ENCODE measurements around the gene WFDC8.
"Not testable (repeated sequence)": the region's sequence is repeated elsewhere in the genome, so short reads cannot be mapped to it uniquely, and the experiment has no call there.

The WFDC8 gene

GRCh38 chr20:45592574-45593189 lies 13.6 kb upstream of the WFDC8 start:
- Histone ChIP-seq H3K4me3 (no peak overlapping the region), H3K9ac (ENCODE audit: insufficient read length) (no peak overlapping the region), H3K36me3 (ENCODE audit: insufficient read depth, low read length) (no peaks in the 10 kb centered on the region), H3K27ac (no peak overlapping the region), H3K9me3 (ENCODE audit: low read depth, low read length) (no peaks in the 10 kb centered on the region)
- peak; percentile 20 for DNase-seq (ENCODE audit: low read depth, low spot score)
- no peak for TF ChIP-seq FOXP2 (optimal IDR thresholded peaks at IDR 0.05; ENCODE audit: control extremely low read depth, extremely low read length, insufficient read depth)
- TF ChIP-seq POLR2AphosphoS5 (IDR thresholded peaks at IDR 0.05; ENCODE audit: borderline replicate concordance, low read depth, low read length): no peak
- TF ChIP-seq EZH2 (IDR thresholded peaks at IDR 0.05): no peak

- Histone ChIP-seq H3K36me3 (ENCODE audit: insufficient read depth, low read length) (no peaks in the 10 kb centered on the region), H3K9ac (ENCODE audit: insufficient read length) (no peak overlapping the region), H3K9me3 (ENCODE audit: low read depth, low read length) (no peaks in the 10 kb centered on the region), H3K27ac (no peak overlapping the region), H3K4me3 (no peak overlapping the region)
- no peak for DNase-seq (ENCODE audit: low read depth, low spot score)
- TF ChIP-seq EZH2 (IDR thresholded peaks at IDR 0.05): no peak
- no peak for TF ChIP-seq FOXP2 (optimal IDR thresholded peaks at IDR 0.05; ENCODE audit: control extremely low read depth, extremely low read length, insufficient read depth)
- TF ChIP-seq POLR2AphosphoS5 (IDR thresholded peaks at IDR 0.05; ENCODE audit: borderline replicate concordance, low read depth, low read length): no peak
These were observed 10.6 kb upstream of the WFDC8 start for GRCh38 chr20:45589725-45590124.

- no peaks in the 10 kb centered on the region for H3K36me3 ChIP-seq (ENCODE audit: insufficient read depth, low read length)
- no peak overlapping the region for H3K27ac ChIP-seq
- no peaks in the 10 kb centered on the region for H3K9me3 ChIP-seq (ENCODE audit: low read depth, low read length)
These were observed 9.7 kb upstream of the WFDC8 start for GRCh38 chr20:45588800-45589199.

GRCh38 chr20:45585986-45586385 lies 6.9 kb upstream of the WFDC8 start:
- not testable (repeated sequence) for H3K36me3 ChIP-seq (ENCODE audit: insufficient read depth, low read length); H3K9me3 ChIP-seq (ENCODE audit: low read depth, low read length); DNase-seq (ENCODE audit: low read depth, low spot score); H3K27ac ChIP-seq; H3K4me3 ChIP-seq; H3K9ac ChIP-seq (ENCODE audit: insufficient read length)

More at GRCh38 chr20:45588800-45589199, 9.7 kb upstream of the WFDC8 start:
- no peak for DNase-seq (ENCODE audit: low read depth, low spot score)
- H3K9ac ChIP-seq (ENCODE audit: insufficient read length): no peak overlapping the region
- TF ChIP-seq EZH2 (IDR thresholded peaks at IDR 0.05) (no peak), FOXP2 (optimal IDR thresholded peaks at IDR 0.05; ENCODE audit: control extremely low read depth, extremely low read length, insufficient read depth) (no peak), POLR2AphosphoS5 (IDR thresholded peaks at IDR 0.05; ENCODE audit: borderline replicate concordance, low read depth, low read length) (no peak)
- no peak overlapping the region for H3K4me3 ChIP-seq

- not testable (repeated sequence) for H3K36me3 ChIP-seq (ENCODE audit: insufficient read depth, low read length); DNase-seq (ENCODE audit: low read depth, low spot score); H3K4me3 ChIP-seq; H3K27ac ChIP-seq; H3K9me3 ChIP-seq (ENCODE audit: low read depth, low read length); H3K9ac ChIP-seq (ENCODE audit: insufficient read length)
These were observed 5.2 kb upstream of the WFDC8 start for GRCh38 chr20:45584294-45584693.

GRCh38 chr20:45583502-45583901 lies 4.4 kb upstream of the WFDC8 start:
- Histone ChIP-seq H3K4me3 (no peak overlapping the region), H3K36me3 (ENCODE audit: insufficient read depth, low read length) (no peaks in the 10 kb centered on the region), H3K27ac (no peak overlapping the region)

GRCh38 chr20:45581702-45582101 lies 2.6 kb upstream of the WFDC8 start:
- Histone ChIP-seq H3K9ac (ENCODE audit: insufficient read length) (no peak overlapping the region), H3K4me3 (no peak overlapping the region), H3K9me3 (ENCODE audit: low read depth, low read length) (no peaks in the 10 kb centered on the region), H3K27ac (no peak overlapping the region), H3K36me3 (ENCODE audit: insufficient read depth, low read length) (no peaks in the 10 kb centered on the region)
- TF ChIP-seq FOXP2 (optimal IDR thresholded peaks at IDR 0.05; ENCODE audit: control extremely low read depth, extremely low read length, insufficient read depth) (no peak), EZH2 (IDR thresholded peaks at IDR 0.05) (no peak), POLR2AphosphoS5 (IDR thresholded peaks at IDR 0.05; ENCODE audit: borderline replicate concordance, low read depth, low read length) (no peak)
- DNase-seq (ENCODE audit: low read depth, low spot score): no peak

More at GRCh38 chr20:45583502-45583901, 4.4 kb upstream of the WFDC8 start:
- TF ChIP-seq POLR2AphosphoS5 (IDR thresholded peaks at IDR 0.05; ENCODE audit: borderline replicate concordance, low read depth, low read length) (no peak), EZH2 (IDR thresholded peaks at IDR 0.05) (no peak), FOXP2 (optimal IDR thresholded peaks at IDR 0.05; ENCODE audit: control extremely low read depth, extremely low read length, insufficient read depth) (no peak)
- Histone ChIP-seq H3K9ac (ENCODE audit: insufficient read length) (no peak overlapping the region), H3K9me3 (ENCODE audit: low read depth, low read length) (no peaks in the 10 kb centered on the region)
- no peak for DNase-seq (ENCODE audit: low read depth, low spot score)

DNA sequence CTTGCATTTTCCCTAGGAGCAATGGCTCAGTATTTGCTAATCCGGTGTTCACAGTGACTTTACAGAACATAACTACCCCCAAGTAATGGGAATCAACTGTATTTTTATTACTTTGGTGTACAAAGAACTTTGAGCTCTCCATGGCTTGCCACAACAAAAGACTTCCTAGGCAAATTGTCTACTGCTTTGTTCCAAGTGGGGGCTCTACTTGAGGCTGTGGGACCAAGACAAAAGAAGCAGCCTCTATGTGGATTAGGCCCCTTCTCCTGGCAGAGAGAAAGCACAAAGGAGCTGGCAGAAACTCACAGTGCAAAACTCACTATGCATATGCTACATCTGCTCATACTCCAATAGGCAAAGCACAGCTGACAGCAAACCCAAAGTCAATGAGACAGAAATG lies 853 bp downstream of the WFDC8 start:
- no peak overlapping the region for H3K4me3 ChIP-seq
- DNase-seq (ENCODE audit: low read depth, low spot score): no peak
- H3K36me3 ChIP-seq (ENCODE audit: insufficient read depth, low read length): no peaks in the 10 kb centered on the region
- H3K9ac ChIP-seq (ENCODE audit: insufficient read length): no peak overlapping the region
- no peaks in the 10 kb centered on the region for H3K9me3 ChIP-seq (ENCODE audit: low read depth, low read length)
- no peak overlapping the region for H3K27ac ChIP-seq
- TF ChIP-seq POLR2AphosphoS5 (IDR thresholded peaks at IDR 0.05; ENCODE audit: borderline replicate concordance, low read depth, low read length): no peak
- no peak for TF ChIP-seq EZH2 (IDR thresholded peaks at IDR 0.05)
- TF ChIP-seq FOXP2 (optimal IDR thresholded peaks at IDR 0.05; ENCODE audit: control extremely low read depth, extremely low read length, insufficient read depth): no peak

DNA sequence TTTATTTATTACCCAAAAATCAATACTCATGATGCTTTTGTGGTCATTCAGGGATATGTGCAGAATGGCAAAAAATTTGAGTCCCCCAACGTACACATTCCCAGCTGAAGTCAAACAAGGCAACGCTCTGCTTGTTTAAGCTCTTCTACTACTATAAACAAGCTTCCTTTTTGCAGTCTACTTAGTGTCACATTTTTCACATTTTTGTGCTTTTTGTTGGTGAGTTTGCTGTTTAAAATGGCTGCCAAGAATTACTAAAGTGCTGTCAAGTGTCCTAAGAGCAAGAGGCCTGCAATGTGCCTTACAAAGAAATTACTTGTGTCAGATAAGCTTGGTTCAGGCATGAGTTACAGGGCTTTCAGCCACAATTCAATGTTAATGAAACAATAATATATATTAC lies 2.1 kb downstream of the WFDC8 start:
- Histone ChIP-seq H3K27ac (no peak overlapping the region), H3K9ac (ENCODE audit: insufficient read length) (no peak overlapping the region), H3K36me3 (ENCODE audit: insufficient read depth, low read length) (no peaks in the 10 kb centered on the region), H3K9me3 (ENCODE audit: low read depth, low read length) (no peaks in the 10 kb centered on the region), H3K4me3 (no peak overlapping the region)
- TF ChIP-seq EZH2 (IDR thresholded peaks at IDR 0.05) (no peak), POLR2AphosphoS5 (IDR thresholded peaks at IDR 0.05; ENCODE audit: borderline replicate concordance, low read depth, low read length) (no peak), FOXP2 (optimal IDR thresholded peaks at IDR 0.05; ENCODE audit: control extremely low read depth, extremely low read length, insufficient read depth) (no peak)
- no peak for DNase-seq (ENCODE audit: low read depth, low spot score)

All from SK-N-MC (cell line).